ENCODE data around the gene TMEM117.
A peak's percentile ranks its signal among the peaks of the same experiment; 100 is the strongest.

The TMEM117 gene

GRCh38 chr12:43835656-43836474 is at the start of gene TMEM117:
TMEM117 (plus strand) TSS chr12:43836081.
- Histone ChIP-seq H3K9me3 (ENCODE audit: control insufficient read depth, insufficient read depth, low read length) (no peaks in the 10 kb centered on the region), H3K36me3 (ENCODE audit: control insufficient read depth, insufficient read depth, low read length) (no peaks in the 10 kb centered on the region), H3K4me1 (ENCODE audit: control insufficient read depth, insufficient read depth, low read length) (peaks cover 4% of the 10 kb centered on the region; the same call in 1 of the 2 replicates), H3K9ac (ENCODE audit: low read depth, low read length) (peak within 1 kb of the TSS; percentile 4), H3K27ac (ENCODE audit: low read depth, low read length) (no peak within 1 kb of the TSS), H3K4me3 (ENCODE audit: low read depth, low read length) (peak within 1 kb of the TSS; percentile 65), H3K27me3 (ENCODE audit: control insufficient read depth, insufficient read depth, low read length) (peaks cover 31% of the 10 kb centered on the region)

GRCh38 chr12:43786899-43787693 is 48.8 kb upstream of the TMEM117 start:
- Histone ChIP-seq H3K27me3 (ENCODE audit: control insufficient read depth, insufficient read depth, low read length) (no peaks in the 10 kb centered on the region), H3K9me3 (ENCODE audit: control insufficient read depth, insufficient read depth, low read length) (no peaks in the 10 kb centered on the region), H3K4me1 (ENCODE audit: control insufficient read depth, insufficient read depth, low read length) (no peaks in the 10 kb centered on the region), H3K9ac (ENCODE audit: low read depth, low read length) (no peak overlapping the region), H3K4me3 (ENCODE audit: low read depth, low read length) (no peak overlapping the region), H3K27ac (ENCODE audit: low read depth, low read length) (no peak overlapping the region), H3K36me3 (ENCODE audit: control insufficient read depth, insufficient read depth, low read length) (peaks cover 13% of the 10 kb centered on the region)

GRCh38 chr12:43789941-43790340 is 45.9 kb upstream of the TMEM117 start:
- Histone ChIP-seq H3K4me3 (ENCODE audit: low read depth, low read length) (no peak overlapping the region), H3K27ac (ENCODE audit: low read depth, low read length) (no peak overlapping the region), H3K27me3 (ENCODE audit: control insufficient read depth, insufficient read depth, low read length) (no peaks in the 10 kb centered on the region), H3K36me3 (ENCODE audit: control insufficient read depth, insufficient read depth, low read length) (peaks cover 2% of the 10 kb centered on the region; the same call in 1 of the 2 replicates), H3K4me1 (ENCODE audit: control insufficient read depth, insufficient read depth, low read length) (no peaks in the 10 kb centered on the region), H3K9me3 (ENCODE audit: control insufficient read depth, insufficient read depth, low read length) (no peaks in the 10 kb centered on the region), H3K9ac (ENCODE audit: low read depth, low read length) (no peak overlapping the region)

- Histone ChIP-seq H3K27ac (ENCODE audit: low read depth, low read length) (no peak overlapping the region), H3K4me1 (ENCODE audit: control insufficient read depth, insufficient read depth, low read length) (no peaks in the 10 kb centered on the region), H3K36me3 (ENCODE audit: control insufficient read depth, insufficient read depth, low read length) (peaks cover 59% of the 10 kb centered on the region), H3K4me3 (ENCODE audit: low read depth, low read length) (no peak overlapping the region), H3K27me3 (ENCODE audit: control insufficient read depth, insufficient read depth, low read length) (no peaks in the 10 kb centered on the region), H3K9me3 (ENCODE audit: control insufficient read depth, insufficient read depth, low read length) (no peaks in the 10 kb centered on the region), H3K9ac (ENCODE audit: low read depth, low read length) (no peak overlapping the region)
Observed at GRCh38 chr12:43795716-43796280, 40.1 kb upstream of the TMEM117 start.

- no peaks in the 10 kb centered on the region for H3K4me1 ChIP-seq (ENCODE audit: control insufficient read depth, insufficient read depth, low read length)
- H3K27ac ChIP-seq (ENCODE audit: low read depth, low read length) = no peak overlapping the region
- no peaks in the 10 kb centered on the region for H3K27me3 ChIP-seq (ENCODE audit: control insufficient read depth, insufficient read depth, low read length)
- no peaks in the 10 kb centered on the region for H3K9me3 ChIP-seq (ENCODE audit: control insufficient read depth, insufficient read depth, low read length)
- peaks cover 78% of the 10 kb centered on the region for H3K36me3 ChIP-seq (ENCODE audit: control insufficient read depth, insufficient read depth, low read length)
- no peak overlapping the region for H3K4me3 ChIP-seq (ENCODE audit: low read depth, low read length)
- H3K9ac ChIP-seq (ENCODE audit: low read depth, low read length) = no peak overlapping the region
Observed at GRCh38 chr12:43797561-43798217, 38.2 kb upstream of the TMEM117 start.

DNA sequence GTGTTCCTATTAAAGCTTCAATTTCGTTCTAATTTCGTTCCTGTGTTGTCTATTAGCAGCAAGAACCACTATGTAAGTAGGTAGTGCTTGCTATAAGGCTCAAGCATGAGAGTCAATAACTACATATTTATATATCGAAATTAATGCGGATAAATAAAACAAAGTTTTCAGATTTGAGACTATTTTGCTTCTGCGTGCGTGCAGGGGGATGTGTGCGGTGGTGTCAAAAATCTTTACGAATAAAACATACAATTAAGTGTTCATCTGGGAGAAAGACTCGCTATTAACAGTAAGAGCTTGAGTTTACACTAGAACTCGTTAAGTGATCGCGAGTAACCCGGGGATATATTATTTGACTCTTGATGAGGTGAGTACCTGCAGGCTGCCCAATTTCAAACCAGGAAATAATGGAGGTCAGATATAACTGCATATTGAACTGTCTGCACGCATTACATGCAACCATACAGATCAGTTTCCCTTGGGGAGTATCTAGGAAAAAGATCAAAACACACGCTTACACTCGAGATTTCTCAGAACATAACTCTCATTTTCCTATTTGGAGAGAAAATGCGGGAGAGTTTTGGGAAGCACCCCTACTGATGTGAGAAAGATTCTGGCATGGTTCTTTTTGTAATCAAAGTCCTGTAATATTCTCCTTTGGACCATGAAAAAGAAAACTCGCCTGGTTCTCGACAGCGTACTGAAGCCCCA is 30.6 kb upstream of the TMEM117 start:
- Histone ChIP-seq H3K9ac (ENCODE audit: low read depth, low read length) (peak overlapping the region; percentile 91), H3K27ac (ENCODE audit: low read depth, low read length) (peak overlapping the region; percentile 96), H3K36me3 (ENCODE audit: control insufficient read depth, insufficient read depth, low read length) (peaks cover 40% of the 10 kb centered on the region), H3K4me3 (ENCODE audit: low read depth, low read length) (peak overlapping the region; percentile 96), H3K9me3 (ENCODE audit: control insufficient read depth, insufficient read depth, low read length) (no peaks in the 10 kb centered on the region), H3K4me1 (ENCODE audit: control insufficient read depth, insufficient read depth, low read length) (peaks cover 11% of the 10 kb centered on the region; the same call in 1 of the 2 replicates), H3K27me3 (ENCODE audit: control insufficient read depth, insufficient read depth, low read length) (no peaks in the 10 kb centered on the region)

DNA sequence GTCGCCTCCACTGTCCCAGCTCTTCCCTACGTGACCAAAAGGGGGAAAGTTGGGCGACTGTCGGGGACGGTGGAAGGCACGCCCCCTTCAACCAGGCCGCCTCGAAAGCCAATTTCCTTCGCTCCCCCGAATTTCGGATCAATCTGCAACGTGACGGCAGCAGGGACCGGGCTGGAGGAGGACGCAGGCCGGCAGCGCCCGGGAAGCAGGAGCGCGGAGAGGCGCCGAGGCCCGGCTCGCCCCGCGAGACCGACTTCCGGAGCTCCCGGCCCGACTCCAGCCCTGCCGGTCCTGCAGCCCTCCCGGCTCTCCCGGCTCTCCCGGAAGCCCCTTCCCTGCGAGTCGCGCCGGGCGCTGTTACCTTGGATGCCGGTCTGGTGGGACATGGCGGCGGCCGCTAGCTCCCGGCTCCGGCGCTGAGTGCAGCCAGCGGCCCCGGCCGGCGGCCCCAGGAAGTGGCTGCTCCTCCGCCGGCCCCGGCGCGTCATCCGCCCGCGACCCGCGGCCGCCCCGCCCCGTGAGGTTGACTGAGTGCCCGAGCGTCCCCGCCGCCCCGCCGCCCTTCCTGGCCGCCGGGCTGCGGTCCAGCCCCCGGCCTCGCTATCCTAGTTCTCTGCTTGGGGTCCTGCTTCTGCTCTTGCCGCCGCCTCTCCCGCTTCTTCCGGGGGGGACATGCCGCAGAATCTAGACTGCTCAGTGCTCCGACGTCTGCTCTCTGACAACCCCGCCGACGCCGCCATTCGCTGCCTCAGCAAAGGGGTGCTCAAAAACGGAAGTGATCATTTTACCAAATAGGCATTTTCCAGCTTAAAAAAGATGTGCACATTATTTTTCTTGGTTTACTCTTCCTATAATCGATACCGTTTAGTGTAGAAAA is 29.8 kb upstream of the TMEM117 start, which contains the start of gene TWF1:
TWF1 (minus strand) TSS at position 458 of the 877 bp plus-strand sequence; CDS start at position 386, 72 bp downstream.
- Histone ChIP-seq H3K27ac (ENCODE audit: low read depth, low read length) (peak within 1 kb of the TSS; percentile 96), H3K36me3 (ENCODE audit: control insufficient read depth, insufficient read depth, low read length) (peaks cover 32% of the 10 kb centered on the region), H3K9ac (ENCODE audit: low read depth, low read length) (peak within 1 kb of the TSS; percentile 91), H3K9me3 (ENCODE audit: control insufficient read depth, insufficient read depth, low read length) (no peaks in the 10 kb centered on the region), H3K4me3 (ENCODE audit: low read depth, low read length) (peak within 1 kb of the TSS; percentile 96), H3K4me1 (ENCODE audit: control insufficient read depth, insufficient read depth, low read length) (peaks cover 11% of the 10 kb centered on the region; the same call in 1 of the 2 replicates), H3K27me3 (ENCODE audit: control insufficient read depth, insufficient read depth, low read length) (no peaks in the 10 kb centered on the region)

DNA sequence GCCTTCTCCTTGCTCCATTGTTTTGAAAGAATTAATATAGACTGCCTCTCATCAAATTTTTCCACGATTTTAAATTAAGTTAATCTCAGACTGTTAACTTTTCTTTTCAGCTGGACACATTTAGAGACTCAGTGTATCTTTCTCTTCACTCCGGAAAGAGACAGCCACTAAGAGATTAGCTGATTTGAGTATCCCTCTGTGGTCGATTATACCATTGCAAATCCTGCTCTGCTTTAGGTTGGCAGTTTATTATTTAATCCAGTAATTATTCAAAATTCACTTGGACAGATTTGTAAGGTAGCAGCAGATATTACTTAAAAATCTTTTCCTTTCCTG is 29.2 kb upstream of the TMEM117 start:
- peak overlapping the region; percentile 96 for H3K4me3 ChIP-seq (ENCODE audit: low read depth, low read length)
- peaks cover 11% of the 10 kb centered on the region; the same call in 1 of the 2 replicates for H3K4me1 ChIP-seq (ENCODE audit: control insufficient read depth, insufficient read depth, low read length)
- H3K36me3 ChIP-seq (ENCODE audit: control insufficient read depth, insufficient read depth, low read length) = peaks cover 26% of the 10 kb centered on the region
- no peaks in the 10 kb centered on the region for H3K9me3 ChIP-seq (ENCODE audit: control insufficient read depth, insufficient read depth, low read length)
- H3K27me3 ChIP-seq (ENCODE audit: control insufficient read depth, insufficient read depth, low read length) = no peaks in the 10 kb centered on the region
- H3K9ac ChIP-seq (ENCODE audit: low read depth, low read length) = peak overlapping the region; percentile 91
- H3K27ac ChIP-seq (ENCODE audit: low read depth, low read length) = peak overlapping the region; percentile 96

DNA sequence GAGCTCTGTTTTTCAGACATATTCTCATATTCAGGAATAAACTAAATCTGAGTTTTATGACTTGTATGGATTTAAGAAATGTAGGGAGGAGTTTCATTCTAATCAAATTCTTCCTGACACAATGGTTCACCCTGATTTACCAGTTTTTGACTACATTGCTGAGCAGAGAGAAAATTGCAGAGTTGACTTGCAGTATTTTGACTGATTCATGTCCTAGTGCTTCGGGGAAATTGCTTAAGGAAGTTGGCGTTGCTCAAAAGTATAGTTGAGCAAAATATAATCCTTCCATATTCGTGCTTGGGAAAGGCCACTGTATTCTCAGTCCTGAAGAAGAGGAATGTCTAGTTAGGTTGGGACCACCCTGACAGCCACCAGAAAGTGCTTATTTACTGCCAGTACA is 28.5 kb upstream of the TMEM117 start:
- no peaks in the 10 kb centered on the region for H3K9me3 ChIP-seq (ENCODE audit: control insufficient read depth, insufficient read depth, low read length)
- H3K4me3 ChIP-seq (ENCODE audit: low read depth, low read length) = no peak overlapping the region
- peaks cover 19% of the 10 kb centered on the region for H3K36me3 ChIP-seq (ENCODE audit: control insufficient read depth, insufficient read depth, low read length)
- H3K9ac ChIP-seq (ENCODE audit: low read depth, low read length) = no peak overlapping the region
- peaks cover 11% of the 10 kb centered on the region; the same call in 1 of the 2 replicates for H3K4me1 ChIP-seq (ENCODE audit: control insufficient read depth, insufficient read depth, low read length)
- no peaks in the 10 kb centered on the region for H3K27me3 ChIP-seq (ENCODE audit: control insufficient read depth, insufficient read depth, low read length)
- no peak overlapping the region for H3K27ac ChIP-seq (ENCODE audit: low read depth, low read length)

All from HUES48 (cell line).